Activated CD4-positive, alpha-beta T cell treated with anti-CD3 and anti-CD28 coated beads for 1 hour (primary cell): Measurements from ENCODE around the gene ITM2C.

ENCODE experiments used
- DNase-seq: peaks from one replicate; pipeline ENCODE4 v3.0.0-alpha.2; 2020

The ITM2C gene

GRCh38 chr2:230910546-230911177, 45.9 kb downstream of the ITM2C start:
- no peak for DNase-seq

DNA sequence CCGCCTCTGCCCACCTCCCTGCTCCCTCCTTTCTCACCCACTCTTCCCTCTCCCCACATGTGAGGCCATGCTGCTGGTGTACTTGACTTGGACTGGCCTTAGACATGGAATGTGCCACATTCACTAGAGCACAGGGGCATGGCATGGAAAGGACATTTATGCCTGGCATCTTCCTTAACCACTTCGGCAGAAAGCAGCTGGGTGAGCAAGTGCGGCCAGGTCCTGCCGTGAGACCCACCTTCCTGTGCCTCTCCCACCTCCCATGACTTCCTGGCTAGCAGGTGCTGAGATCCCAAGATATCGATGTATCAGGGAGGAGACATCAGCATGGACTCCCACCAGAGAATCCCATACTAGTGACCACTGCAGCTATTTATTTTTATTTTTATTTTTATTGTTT, 47.3 kb downstream of the ITM2C start:
- no peak for DNase-seq

- DNase-seq: no peak
Measured at GRCh38 chr2:230912724-230913123, 48.0 kb downstream of the ITM2C start.

DNA sequence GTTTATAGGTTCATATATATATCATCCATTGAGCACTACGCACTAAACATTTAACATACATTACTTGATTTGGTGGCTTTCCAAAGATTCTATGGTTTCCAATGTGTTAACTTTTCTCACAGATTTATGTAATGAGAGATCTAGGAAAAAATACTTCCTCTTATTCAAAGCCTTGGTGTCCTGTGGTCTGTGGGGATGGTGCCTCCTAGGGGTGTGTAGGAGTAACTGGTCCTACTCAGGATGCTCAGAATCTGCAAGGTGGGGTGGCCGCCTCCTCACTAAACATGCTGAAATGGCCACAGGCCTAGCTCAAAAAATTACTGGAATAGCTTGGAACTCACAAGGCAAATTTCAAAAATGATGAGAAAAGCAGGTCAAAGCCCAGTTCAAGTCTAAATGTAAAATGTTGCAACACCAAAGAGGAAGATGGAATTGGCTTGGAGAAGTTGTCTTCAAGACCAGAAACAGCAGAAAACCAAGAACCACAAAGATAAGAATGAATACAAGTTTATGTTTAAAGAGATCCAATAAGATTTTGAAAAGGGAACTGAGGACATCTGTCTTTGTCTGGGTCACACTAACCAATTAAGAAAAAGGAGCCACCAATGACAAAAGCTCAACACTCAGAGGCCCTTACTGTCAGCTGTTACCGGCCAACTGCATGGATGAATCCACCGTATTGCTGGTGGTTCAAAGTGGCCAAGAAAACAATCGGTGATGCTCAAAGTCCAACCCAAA, 48.8 kb downstream of the ITM2C start:
- DNase-seq: no peak

GRCh38 chr2:230914886-230915285, 50.1 kb downstream of the ITM2C start:
- DNase-seq: no peak

GRCh38 chr2:230915319-230915718, 50.6 kb downstream of the ITM2C start:
- DNase-seq: no peak

GRCh38 chr2:230916218-230916617, 51.5 kb downstream of the ITM2C start:
- DNase-seq: no peak

GRCh38 chr2:230919240-230919639, 54.5 kb downstream of the ITM2C start:
- no peak for DNase-seq

DNA sequence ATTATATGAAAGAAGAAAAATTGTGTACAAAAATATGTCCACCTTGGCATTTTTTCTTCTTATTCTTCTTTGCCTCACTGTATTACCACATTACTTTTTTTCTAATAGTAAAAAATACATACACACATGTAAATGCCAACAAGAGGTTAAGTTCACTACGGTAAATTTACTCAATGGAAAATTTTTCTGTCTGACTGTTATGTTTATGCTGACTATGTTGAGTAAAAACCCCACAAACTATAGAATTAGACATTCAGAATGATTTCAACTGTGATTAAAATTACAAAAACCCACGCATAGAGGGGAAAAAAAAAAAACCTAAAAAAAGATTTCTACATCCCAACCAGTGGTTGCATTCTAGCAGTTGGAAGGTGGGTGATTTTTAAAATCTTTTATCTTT, 54.9 kb downstream of the ITM2C start:
- DNase-seq: no peak

DNA sequence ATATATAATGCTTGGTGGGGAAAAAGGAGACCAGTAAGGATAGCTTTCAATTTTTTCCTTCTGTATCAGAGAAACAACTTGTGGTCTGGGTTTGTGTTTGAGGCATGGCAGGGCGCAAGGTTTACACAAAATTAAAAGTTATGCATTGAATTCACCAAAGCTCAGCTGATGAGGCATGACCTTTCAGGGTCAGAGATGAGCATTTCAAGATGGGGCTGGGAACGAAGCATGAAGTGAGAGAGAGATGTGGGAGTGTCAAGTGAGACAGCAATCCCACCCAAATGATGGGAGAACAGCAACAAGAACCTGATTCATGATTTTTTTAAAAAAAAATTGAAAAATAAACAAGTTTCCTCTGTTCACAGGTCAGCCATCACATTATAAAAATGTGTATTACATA, 55.4 kb downstream of the ITM2C start:
- no peak for DNase-seq

- DNase-seq: no peak
Measured at GRCh38 chr2:230921806-230922595, 57.3 kb downstream of the ITM2C start.

DNA sequence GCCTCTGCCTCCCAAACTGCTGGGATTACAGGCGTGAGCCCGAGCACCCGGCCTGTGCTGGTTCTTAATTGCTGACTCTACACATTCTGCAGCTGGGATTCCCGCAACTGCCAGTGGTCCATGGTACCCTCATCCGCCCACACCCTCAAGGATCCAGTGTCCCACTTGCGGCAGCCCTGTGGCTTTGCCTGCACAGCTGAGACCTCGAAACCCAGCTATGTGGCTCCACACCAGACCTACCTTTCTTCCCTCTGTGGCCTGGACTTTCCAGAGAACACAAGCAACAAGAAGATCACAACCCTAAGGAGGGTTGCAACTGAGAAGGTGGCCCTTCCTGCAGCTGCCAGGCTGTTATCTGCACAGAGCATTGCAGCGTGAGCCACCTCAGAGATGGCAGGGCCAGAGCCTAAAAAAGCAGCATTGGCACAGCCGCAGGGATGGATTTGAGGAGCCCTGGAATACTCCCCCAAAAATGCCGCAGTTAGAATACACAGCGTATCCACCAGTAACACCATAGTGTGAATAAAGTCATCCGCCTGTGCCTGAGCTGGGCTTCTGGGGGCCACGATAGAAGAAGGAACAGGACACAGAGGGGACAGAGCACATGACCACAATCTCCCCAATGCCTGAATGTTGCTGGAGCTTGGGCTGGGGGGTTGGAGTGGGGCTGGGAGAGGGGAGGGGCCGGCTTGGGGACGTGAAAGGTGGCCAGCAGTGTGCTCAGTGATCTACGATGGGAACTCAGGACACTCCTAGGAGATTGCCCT, 58.4 kb downstream of the ITM2C start:
- DNase-seq: no peak

DNA sequence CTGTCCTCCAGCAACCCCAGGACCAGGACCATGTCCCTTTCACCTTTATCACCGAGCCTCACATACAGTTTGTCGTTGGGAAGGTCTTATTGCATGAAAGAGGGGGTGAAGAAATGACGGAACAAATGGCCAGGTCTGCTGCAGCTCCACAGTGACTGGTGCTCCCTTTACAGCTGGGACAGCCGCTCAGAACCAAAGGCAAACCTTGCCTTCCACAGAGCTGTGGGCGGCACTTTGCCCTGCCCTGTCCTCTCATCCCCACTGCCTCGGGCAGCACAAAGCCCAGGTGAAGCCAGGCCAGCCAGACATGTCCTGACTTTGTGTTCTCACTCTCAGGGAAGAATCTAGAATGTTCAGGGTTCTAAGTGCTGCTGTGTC, 59.3 kb downstream of the ITM2C start:
- DNase-seq: no peak

DNA sequence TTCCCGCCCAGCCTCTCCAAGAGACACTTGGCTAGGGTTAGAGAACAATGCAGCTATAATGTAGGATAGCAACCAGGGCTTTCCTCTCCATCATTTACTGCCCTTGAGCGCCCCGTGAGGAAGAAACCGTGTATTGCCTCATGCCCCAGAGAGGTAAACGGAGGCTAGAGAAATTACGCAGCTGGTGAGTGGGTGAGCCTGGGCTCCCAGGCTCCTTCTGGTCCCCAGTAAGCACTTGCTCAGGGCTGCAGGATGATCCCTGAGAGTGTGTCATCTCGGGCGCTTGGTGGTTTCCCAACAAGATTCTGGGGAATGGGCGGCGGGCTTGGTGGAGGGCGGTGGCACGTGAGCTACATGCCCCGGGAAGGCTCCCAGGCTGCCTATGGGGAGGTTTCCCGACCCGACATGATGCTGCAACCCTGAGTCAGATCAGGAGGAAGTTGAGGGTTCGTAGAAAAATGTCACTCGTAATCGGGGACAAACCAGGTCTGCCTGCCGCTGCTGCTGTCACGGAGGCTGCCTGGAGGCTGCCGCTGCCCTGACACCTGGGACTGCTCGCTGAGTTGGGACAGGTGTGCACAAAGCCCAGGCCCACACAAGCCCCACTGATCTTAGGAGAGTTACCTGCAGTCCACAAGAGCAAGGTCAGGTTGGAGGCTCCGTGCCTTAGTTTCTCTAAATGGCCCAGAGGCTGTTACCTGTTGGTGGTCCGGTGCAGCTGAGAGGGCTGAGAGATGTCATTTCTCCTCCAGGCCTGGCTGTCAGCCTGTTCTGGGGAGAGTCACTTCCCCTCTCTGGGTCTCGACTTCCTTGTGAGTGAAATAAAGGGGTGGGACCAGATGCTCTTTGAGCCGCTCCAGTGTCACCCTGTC, 60.0 kb downstream of the ITM2C start, which contains the start of gene GPR55:
TSS of gene GPR55 (minus strand) at position 773 of the 872 bp plus-strand sequence. CDS start 14,280 bp downstream, outside the sequence.
- no peak for DNase-seq

DNA sequence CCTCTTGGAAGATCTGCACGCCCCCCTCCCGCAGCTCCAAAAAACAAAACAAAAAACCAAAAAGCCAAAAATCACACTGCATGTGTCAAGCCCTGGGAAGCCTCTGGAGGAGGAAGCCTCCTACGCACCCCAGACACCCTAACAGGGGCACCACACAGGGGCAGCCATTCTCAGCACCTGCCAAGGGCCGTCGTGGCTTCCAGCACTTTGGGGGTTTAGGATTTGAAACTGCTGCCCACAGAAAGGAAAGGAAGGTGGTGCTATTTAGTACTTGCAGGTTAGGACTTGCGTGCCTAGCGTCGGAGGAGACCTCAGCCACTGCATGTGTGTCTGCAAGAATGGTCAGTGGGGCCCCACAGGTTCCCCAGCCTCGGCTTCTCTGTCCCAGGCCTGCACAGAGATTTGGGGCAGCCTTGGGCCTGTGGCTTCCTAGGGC, 60.7 kb downstream of the ITM2C start:
- no peak for DNase-seq

DNA sequence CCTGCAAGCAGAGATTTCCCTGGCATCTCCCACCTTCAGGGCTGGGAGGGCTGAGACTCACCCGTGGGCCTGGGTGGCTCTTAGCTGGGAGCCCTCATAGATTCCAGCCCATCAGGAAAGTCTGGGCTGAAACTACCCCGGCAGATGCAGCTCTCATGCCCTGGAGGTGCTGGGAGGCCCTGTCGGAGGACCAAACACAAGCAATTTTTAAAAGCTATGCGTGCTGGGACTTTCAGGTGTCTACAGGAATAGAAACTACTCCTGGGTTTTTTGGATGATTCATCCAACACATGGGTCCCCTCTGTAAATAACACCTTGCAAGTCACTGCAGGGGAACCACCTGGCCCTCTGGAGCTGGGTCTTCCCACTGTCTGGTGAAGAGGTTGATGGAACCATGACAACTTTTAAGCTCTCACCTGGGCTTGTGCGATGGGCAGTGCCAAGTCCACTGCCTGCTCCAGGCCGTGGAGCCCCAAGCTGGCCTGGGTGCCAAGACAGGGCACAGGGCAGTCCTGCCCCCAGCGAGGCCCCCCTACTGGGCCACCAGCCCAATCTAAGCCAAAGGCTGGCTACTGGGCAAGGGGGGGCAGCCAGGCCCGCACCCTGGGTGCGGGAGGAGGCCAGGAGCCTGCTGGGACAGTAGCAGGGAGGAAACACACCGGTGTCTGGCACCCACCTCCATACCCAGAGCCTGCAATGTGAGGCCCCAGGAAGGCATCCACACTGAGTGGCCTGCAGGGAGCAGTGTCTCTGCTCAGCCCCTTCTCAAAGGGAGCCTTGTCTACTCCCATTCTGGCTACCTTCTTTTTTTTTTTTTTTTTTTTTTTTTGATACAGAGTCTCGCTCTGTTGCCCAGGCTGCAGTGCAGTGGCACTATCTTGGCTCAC, 61.4 kb downstream of the ITM2C start:
- no peak for DNase-seq

DNA sequence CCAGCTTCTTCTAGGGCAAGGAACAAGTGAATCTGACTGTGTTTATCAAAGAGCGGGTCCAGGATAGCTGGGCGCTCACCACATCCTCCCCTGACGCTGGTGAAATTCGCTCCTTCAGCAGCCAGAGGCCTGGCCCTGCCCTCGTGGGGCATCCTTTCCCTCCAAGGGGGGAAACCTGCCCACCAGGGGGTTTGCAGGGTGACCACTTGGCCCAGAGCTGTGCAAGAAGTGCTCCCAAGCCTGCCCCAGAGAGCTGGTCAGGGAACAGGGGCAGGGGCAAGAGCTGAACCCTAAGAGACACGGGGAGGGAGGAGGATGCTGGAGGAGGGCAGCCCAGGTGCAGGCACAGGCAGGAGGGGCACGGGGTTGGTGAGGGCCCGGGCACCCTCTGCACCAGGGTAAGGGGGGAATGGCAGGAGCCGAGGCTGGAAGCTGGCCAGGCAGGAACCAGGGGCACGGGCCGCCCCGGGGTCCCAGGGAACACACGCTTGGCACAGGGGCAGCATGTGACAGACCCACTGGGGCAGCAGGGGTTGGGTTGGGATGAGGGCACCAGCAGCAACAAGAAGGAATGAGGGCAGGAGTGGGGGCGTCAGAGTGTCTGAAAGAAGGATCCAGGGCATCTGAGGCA, 63.1 kb downstream of the ITM2C start:
- DNase-seq: no peak
